ENCODE measurements around the gene GALNTL6.

GALNTL6 gene

DNA sequence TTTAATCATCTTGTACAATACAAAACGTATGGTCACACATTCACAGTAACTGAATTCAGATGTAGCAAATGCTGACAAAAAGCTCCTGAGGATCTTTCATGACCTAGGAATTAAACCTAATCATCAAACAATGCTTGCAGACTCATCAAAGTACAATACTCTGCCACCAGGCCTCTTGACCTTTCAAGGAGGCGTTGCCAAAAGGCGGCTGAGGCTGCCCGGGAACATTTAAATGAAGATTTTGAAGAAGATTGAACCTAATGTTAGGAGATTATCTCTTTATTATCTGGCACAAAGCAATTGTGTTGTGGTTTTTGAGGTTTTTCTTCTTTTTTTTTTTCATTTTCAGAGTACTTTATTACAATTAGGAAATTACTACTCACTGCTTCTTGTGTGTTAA lies 340.5 kb downstream of the GALNTL6 start:
- Mint-ChIP-seq H3K36me3 (no peaks in the 10 kb centered on the region), H3K4me1 (no peaks in the 10 kb centered on the region), H3K9me3 (no peaks in the 10 kb centered on the region), H3K27ac (no peak overlapping the region), H3K4me3 (no peak overlapping the region), H3K27me3 (no peaks in the 10 kb centered on the region)

DNA sequence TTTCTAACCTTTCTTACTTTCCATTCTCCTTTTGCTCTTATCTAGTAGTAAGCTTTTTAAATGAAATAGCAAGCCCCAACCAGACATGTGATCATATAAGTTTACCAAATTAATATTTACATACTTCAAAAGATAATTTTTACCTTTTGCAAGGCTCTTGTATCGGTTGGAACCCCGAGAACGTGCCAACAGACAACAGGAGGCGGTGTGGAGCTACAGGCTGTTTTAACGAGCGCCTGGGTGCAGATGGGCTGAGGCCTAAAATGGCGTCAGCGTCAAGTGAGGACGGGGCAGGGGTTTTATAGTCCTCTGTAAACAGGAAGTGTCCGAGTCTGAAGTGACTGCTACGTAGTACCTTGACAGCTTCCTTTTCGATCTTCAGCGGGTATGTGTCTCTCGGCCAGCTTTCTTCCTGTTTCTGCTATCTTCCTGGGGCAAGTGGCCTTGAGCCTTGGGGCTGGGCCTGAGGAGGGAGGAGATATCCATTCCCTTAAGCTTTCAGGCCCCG lies 342.7 kb downstream of the GALNTL6 start:
- H3K4me1 Mint-ChIP-seq = no peaks in the 10 kb centered on the region

DNA sequence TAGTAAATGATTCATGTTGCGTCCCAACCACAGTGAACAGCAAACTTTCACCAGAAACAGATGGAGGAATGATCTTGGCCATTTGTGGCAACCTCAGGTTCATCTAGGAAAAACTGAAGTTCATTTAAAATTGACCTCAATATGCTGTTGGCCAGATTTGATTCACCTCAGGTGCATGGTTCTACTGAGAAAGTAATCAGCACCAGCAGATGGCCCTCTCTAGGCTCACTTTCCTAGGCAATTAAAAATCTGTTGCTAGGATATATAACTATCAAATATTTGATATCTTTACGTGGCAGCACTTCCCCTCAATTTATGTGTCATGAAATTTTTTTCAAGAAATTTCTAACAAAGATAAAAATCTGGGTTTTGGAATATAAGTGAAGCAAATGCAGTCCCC lies 344.7 kb downstream of the GALNTL6 start:
- no peak overlapping the region for H3K27ac Mint-ChIP-seq
- peaks cover 8% of the 10 kb centered on the region for H3K9me3 Mint-ChIP-seq
- H3K27me3 Mint-ChIP-seq = no peaks in the 10 kb centered on the region

More for the DNA sequence above, 342.7 kb downstream of the GALNTL6 start:
- Mint-ChIP-seq H3K36me3 (no peaks in the 10 kb centered on the region), H3K4me3 (no peak overlapping the region), H3K9me3 (peaks cover 8% of the 10 kb centered on the region), H3K27me3 (no peaks in the 10 kb centered on the region), H3K27ac (no peak overlapping the region)

DNA sequence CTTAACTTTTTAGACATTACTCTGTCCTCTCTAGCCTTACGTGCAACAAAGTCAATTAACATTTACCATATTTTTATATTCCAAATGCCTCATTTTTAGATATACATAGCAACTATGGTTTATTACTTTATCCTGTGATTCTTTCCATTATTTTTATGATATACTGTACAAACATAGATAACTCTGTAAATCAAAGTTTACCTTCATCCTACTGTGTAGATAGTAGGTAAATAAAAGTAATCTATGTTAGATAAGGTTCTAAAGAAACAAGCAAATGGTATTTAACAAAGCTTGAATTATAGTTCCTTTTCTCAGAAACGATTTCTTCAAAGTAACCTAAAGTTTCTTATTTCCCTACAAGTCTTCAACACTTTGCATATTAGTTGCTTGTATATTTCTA lies 350.0 kb downstream of the GALNTL6 start:
- Mint-ChIP-seq H3K27ac (no peak overlapping the region), H3K4me3 (no peak overlapping the region), H3K4me1 (no peaks in the 10 kb centered on the region), H3K36me3 (no peaks in the 10 kb centered on the region), H3K27me3 (no peaks in the 10 kb centered on the region), H3K9me3 (peaks cover 8% of the 10 kb centered on the region)

More for the DNA sequence above, 344.7 kb downstream of the GALNTL6 start:
- no peaks in the 10 kb centered on the region for H3K4me1 Mint-ChIP-seq
- no peak overlapping the region for H3K4me3 Mint-ChIP-seq
- no peaks in the 10 kb centered on the region for H3K36me3 Mint-ChIP-seq

DNA sequence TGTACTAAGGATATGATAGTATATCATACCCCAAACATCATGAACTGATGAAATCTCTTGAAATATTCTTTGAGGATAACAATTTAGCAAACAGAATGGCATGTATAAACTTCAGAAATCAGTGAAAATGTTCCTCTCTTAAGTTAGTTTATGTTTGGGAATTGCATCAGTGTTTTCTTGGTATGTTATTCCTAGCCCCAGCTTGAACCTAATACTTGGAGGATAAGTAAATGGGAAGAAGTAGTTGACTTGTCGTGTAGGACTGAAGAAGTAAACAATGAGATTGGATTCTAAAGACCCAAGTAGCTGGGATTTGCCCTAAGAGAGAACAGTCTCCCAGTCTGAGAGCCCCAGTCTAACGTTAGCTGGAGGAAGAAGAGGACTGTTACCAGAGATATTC lies 355.7 kb downstream of the GALNTL6 start:
- no peaks in the 10 kb centered on the region for H3K27me3 Mint-ChIP-seq
- H3K9me3 Mint-ChIP-seq = no peaks in the 10 kb centered on the region
- no peaks in the 10 kb centered on the region for H3K36me3 Mint-ChIP-seq
- no peaks in the 10 kb centered on the region for H3K4me1 Mint-ChIP-seq
- H3K4me3 Mint-ChIP-seq = no peak overlapping the region
- H3K27ac Mint-ChIP-seq = no peak overlapping the region

DNA sequence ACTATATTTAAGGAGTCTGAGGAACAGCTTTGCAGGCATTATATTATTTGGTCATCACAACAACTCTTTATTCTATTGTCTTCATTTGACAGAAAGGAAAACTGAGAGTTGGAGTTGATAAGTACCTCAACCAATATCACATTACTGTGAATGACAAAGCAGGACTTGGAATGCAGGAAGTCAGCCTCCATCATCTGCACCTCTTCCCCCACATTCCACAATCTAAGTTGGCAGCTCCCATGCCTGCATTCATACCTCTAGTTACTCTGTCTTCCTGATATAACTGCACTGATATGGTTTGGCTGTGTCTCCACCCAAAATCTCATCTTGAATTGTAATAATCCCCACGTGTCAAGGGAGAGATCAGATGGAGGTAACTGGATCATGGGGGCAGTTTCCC lies 356.7 kb downstream of the GALNTL6 start:
- no peak overlapping the region for H3K4me3 Mint-ChIP-seq
- H3K27ac Mint-ChIP-seq = no peak overlapping the region
- H3K27me3 Mint-ChIP-seq = no peaks in the 10 kb centered on the region
- H3K9me3 Mint-ChIP-seq = no peaks in the 10 kb centered on the region
- H3K36me3 Mint-ChIP-seq = no peaks in the 10 kb centered on the region
- H3K4me1 Mint-ChIP-seq = no peaks in the 10 kb centered on the region

DNA sequence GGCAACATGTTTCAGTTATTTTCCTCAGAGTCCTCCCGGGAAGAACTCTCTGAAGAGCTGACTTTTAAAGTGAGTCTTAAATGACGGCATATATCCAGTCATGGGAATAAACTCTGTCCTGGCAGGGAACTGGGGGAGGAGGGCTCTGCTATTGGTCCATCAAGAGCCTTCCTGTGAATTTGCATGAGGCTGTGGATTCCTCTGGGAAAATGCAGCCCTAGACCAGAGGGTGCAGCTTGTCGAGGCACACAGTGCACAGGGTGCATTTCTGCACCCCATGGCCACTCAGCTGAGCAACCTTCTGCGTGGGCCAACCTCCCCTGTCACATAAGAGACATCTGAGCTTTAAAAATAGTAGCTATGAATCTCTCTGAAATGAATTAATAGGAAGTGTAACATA lies 360.0 kb downstream of the GALNTL6 start:
- no peaks in the 10 kb centered on the region for H3K4me1 Mint-ChIP-seq
- no peak overlapping the region for H3K27ac Mint-ChIP-seq
- H3K9me3 Mint-ChIP-seq = no peaks in the 10 kb centered on the region
- H3K36me3 Mint-ChIP-seq = no peaks in the 10 kb centered on the region
- no peaks in the 10 kb centered on the region for H3K27me3 Mint-ChIP-seq
- H3K4me3 Mint-ChIP-seq = no peak overlapping the region

DNA sequence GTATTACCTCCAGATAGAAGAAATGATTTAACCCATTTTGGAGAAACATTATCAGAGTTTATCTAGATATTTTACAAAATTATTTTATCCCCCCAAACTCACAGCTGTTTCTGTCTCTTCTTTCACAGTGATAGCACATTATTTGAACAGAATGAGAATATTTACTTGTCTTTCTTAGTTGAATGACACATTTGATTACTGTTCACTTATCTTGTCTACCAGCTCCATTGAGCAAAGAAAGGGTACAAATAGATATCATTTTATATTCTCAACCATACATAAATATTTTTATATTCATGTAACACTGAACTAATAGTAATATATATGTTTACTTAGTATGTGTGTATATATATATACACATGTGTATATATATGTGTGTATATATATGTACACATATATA lies 364.2 kb downstream of the GALNTL6 start:
- peaks cover 6% of the 10 kb centered on the region for H3K9me3 Mint-ChIP-seq

DNA sequence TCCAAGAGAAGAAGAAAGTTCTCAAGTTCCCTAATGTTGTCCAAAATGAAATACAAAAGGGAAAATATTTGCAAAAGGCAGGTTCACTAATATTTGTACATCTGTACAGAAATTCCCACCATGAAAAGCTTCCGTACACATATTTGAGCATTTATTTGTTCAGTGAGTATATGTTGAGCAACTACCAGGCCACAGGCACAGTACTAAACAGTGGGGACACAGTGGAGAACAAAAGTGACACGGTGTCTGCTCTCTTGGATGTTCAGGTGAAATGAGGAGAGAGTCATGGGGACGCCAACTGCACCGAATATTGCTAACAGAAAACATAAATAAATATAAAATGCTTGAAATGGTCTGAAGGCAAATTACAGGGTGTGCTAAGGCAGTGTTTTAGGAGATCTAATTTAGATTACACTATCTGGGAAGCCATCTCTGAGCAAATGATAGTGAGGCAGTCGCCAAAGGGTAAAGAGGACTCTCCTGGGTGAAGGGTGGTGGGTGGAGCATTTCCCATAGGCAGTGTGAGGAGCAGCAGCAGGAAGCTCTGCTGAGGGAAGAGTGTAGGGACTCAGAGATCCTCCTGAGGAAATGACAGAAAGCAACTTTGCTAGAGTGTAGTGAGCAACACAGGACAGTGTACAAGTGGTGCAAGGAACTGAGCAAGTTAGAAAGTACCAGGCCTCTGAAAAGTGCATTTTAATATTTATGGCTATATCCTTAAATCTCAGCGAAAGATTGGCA lies 375.2 kb downstream of the GALNTL6 start:
- H3K9me3 Mint-ChIP-seq = peaks cover 12% of the 10 kb centered on the region
- no peak overlapping the region for H3K27ac Mint-ChIP-seq
- no peaks in the 10 kb centered on the region for H3K27me3 Mint-ChIP-seq
- H3K4me1 Mint-ChIP-seq = no peaks in the 10 kb centered on the region
- no peaks in the 10 kb centered on the region for H3K36me3 Mint-ChIP-seq
- no peak overlapping the region for H3K4me3 Mint-ChIP-seq

More for the DNA sequence above, 364.2 kb downstream of the GALNTL6 start:
- Mint-ChIP-seq H3K4me3 (no peak overlapping the region), H3K27ac (no peak overlapping the region), H3K36me3 (no peaks in the 10 kb centered on the region), H3K27me3 (no peaks in the 10 kb centered on the region), H3K4me1 (no peaks in the 10 kb centered on the region)

DNA sequence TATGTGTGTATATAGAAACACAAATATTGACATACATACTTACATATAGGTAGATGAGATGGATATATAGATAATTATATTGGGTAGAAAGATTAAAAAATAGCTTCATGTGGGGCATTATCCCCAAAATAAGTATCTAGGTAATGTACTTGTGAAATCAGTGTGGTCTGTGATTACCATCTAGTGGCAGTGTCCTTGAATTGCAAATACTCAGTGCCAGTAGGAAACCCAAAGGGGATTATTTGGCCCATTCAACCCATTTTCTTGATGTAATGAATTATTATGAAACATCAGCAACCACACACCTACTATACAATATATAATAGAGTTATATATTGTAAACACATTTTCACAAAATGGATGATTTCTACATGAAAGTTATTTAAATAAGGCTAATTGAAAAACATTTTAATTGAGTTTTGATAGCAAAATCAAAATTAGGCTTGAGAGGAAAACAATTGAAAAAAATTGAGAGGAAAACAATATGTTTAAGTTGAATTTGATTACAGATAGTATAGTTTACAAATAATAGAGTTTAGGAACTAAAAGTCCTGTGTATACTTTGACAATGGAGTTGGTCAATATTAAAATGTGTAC lies 389.4 kb downstream of the GALNTL6 start:
- no peak overlapping the region for H3K4me3 Mint-ChIP-seq
- no peaks in the 10 kb centered on the region for H3K27me3 Mint-ChIP-seq
- no peak overlapping the region for H3K27ac Mint-ChIP-seq
- peaks cover 5% of the 10 kb centered on the region for H3K9me3 Mint-ChIP-seq
- H3K36me3 Mint-ChIP-seq = no peaks in the 10 kb centered on the region
- no peaks in the 10 kb centered on the region for H3K4me1 Mint-ChIP-seq

DNA sequence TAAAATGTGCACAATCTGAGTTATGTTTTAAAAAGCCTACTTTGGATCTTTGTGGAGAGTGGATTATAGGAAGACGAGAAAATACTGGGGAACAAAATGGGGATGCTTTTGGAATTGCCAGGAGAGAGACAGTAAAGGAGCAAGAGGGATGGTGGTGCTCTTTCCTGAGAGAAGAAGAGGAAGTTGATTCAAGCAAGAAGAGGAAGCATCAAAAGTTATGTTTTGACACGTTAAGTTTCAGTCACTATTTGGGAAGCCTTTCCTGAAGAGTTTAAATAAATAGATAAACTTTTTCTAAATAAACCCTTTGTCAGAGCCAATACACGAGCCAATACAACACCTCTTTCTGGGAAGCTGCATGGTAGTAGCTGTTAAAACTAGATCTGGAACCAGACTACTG lies 394.1 kb downstream of the GALNTL6 start:
- H3K4me1 Mint-ChIP-seq = no peaks in the 10 kb centered on the region
- H3K27me3 Mint-ChIP-seq = no peaks in the 10 kb centered on the region
- H3K27ac Mint-ChIP-seq = no peak overlapping the region
- peaks cover 5% of the 10 kb centered on the region for H3K9me3 Mint-ChIP-seq
- H3K36me3 Mint-ChIP-seq = no peaks in the 10 kb centered on the region
- H3K4me3 Mint-ChIP-seq = no peak overlapping the region

DNA sequence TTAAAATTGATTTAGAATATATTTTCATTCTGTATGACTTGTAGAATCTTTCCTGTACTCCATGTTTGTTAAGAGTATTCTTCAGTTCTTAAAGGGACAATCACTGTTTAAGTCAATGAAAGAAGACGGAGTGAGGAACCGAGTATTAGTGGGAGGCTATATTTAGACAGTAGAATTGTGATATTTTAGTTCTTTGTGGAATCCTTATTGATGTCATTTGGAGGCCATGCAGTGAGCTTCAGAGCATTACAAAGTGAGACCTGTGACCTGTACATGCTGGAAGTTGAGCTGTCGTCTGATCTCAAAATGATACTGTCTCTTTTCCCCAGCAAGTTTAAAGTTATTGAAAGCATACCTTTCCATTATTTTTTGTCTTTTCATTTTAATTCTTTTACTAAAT lies 394.7 kb downstream of the GALNTL6 start:
- Mint-ChIP-seq H3K4me3 (no peak overlapping the region), H3K27ac (no peak overlapping the region)

DNA sequence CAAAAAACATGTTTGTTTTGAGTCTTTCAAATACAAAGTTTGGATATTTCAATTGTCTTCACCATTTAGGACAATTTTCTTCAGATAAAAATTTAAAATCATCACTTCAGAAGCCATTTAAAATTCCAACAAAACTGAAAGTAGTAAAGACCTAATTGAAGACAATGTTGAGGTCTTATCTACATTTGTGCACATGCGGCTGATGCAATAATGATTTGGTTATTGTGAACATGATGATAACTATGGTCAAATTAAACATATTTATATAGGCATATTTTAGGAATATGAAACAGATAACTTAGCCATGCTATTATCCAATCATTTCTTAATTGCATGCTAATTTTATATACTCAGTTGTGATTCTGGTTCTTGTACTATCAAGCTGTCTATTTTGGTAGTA lies 407.5 kb downstream of the GALNTL6 start:
- Mint-ChIP-seq H3K4me3 (no peak overlapping the region), H3K27ac (no peak overlapping the region), H3K4me1 (no peaks in the 10 kb centered on the region), H3K27me3 (no peaks in the 10 kb centered on the region), H3K36me3 (no peaks in the 10 kb centered on the region), H3K9me3 (peaks cover 2% of the 10 kb centered on the region)

More for the DNA sequence above, 394.7 kb downstream of the GALNTL6 start:
- H3K4me1 Mint-ChIP-seq = no peaks in the 10 kb centered on the region
- H3K9me3 Mint-ChIP-seq = peaks cover 5% of the 10 kb centered on the region
- no peaks in the 10 kb centered on the region for H3K27me3 Mint-ChIP-seq
- no peaks in the 10 kb centered on the region for H3K36me3 Mint-ChIP-seq

DNA sequence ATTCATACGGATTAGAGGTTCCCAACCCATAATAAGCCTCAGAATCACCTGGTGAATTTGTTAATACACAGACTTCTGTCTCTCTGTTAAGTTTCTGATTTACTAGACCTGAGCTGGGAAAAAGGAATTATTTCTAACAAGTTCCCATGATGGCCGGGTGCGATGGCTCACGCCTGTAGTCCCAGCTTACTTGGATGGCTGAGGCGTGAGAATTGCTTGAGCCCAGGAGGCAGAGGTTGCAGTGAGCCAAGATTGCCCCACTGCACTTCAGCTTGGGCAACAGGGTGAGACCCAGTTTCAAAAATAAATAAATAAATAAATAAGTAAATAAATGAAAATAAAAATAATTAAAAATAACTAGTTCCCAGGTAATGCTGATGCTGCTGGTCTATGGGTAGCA lies 412.3 kb downstream of the GALNTL6 start:
- no peak overlapping the region for H3K27ac Mint-ChIP-seq
- H3K27me3 Mint-ChIP-seq = no peaks in the 10 kb centered on the region
- peaks cover 4% of the 10 kb centered on the region for H3K9me3 Mint-ChIP-seq
- no peaks in the 10 kb centered on the region for H3K36me3 Mint-ChIP-seq
- H3K4me3 Mint-ChIP-seq = no peak overlapping the region
- H3K4me1 Mint-ChIP-seq = no peaks in the 10 kb centered on the region

DNA sequence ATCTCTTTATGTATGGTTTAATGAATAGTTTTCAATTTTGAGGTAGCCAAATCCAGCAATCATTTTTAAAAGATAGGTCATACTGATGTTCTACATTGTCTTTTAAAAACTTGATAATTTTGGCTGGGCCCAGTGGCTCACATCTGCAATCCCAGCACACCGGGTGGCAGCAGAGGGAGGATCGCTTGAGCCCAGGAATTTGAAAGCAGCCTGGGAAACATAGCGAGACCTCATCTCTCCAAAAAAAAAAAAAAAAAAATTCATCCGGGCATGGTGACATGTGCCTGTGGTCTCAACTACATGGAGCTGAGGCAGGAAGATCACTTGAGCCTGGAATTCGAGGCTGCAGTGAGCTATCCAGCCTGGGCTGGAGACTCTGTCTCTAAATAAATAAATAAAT lies 419.8 kb downstream of the GALNTL6 start:
- no peaks in the 10 kb centered on the region for H3K27me3 Mint-ChIP-seq
- no peak overlapping the region for H3K4me3 Mint-ChIP-seq
- H3K36me3 Mint-ChIP-seq = no peaks in the 10 kb centered on the region
- H3K4me1 Mint-ChIP-seq = no peaks in the 10 kb centered on the region
- no peak overlapping the region for H3K27ac Mint-ChIP-seq
- H3K9me3 Mint-ChIP-seq = no peaks in the 10 kb centered on the region

DNA sequence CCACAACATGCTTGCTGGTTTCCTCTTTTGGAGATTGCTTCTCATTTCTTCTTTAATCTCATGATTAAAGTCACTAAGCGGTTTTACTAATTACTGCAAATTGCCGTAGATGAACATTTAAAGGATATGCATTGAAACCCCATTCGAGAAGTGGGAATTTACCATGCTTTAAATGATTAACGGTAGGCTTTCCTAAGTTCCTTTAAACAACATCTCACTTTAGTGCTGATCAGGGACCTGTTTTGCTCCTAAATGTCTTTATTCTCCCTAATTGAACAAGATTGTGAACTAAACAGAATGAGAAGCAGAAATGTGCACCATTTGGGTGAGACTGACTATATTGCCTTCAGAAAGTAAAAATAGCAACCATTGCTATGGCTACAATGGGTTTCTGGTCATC lies 430.3 kb downstream of the GALNTL6 start:
- H3K27me3 Mint-ChIP-seq = no peaks in the 10 kb centered on the region
- no peaks in the 10 kb centered on the region for H3K36me3 Mint-ChIP-seq
- no peaks in the 10 kb centered on the region for H3K4me1 Mint-ChIP-seq
- H3K4me3 Mint-ChIP-seq = no peak overlapping the region
- H3K27ac Mint-ChIP-seq = no peak overlapping the region
- H3K9me3 Mint-ChIP-seq = no peaks in the 10 kb centered on the region

Data from activated naive CD4-positive, alpha-beta T cell treated with anti-CD3 and anti-CD28 coated beads, Interleukin-2, amount 50 U/mL, for 24 hours (primary cell).